HG02870 (cell line): Measurements from ENCODE around the gene COG2.

Experiments
- ATAC-seq: cut with Tn5 transposase; IDR thresholded peaks from one replicate; pipeline ENCODE4 v1.9.1; 2021; ENCODE audit warnings: mild to moderate bottlenecking, moderate library complexity; ENCODE audit not compliant: unreplicated experiment

Gene COG2

GRCh38 chr1:230668227-230668626, 25.9 kb downstream of the COG2 start:
- no peak for ATAC-seq

DNA sequence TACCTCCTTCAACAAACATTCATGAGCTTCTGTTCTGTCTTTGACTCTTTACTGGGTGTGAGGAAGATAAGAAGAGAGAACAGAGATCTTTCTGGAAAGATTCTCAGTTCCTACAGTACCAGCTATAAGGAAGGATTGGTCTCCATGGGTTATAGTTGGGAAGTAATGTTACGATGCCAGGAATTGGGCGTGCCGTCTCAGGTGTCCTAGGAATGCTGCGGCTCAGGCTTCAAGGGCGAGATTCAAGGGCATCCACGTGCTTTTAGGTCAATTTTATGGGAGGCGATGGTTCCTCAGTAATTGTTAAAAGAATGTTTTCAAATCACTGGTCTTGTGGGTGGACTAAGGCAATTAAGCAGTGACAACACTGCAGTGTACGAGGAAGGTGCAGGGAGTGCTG, 27.3 kb downstream of the COG2 start:
- ATAC-seq = no peak

DNA sequence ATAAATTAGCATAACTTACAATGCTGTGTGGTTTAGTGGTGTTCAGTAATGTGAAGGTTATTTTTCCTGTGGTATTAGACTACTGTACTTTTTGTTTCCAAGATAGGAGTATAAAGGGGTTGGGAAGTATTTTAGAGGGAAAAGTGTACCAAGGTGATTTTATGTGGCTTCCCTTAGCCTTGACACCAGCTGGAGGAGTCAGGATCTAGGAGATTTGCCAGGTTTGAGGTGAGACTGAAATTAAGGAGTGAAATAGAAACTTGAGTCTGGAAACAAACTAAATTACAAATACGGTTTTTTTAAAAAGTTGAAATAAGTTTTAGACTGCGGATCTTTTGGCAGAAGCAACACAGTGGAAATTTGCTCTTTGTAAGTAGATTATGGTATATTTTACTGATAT, 32.3 kb downstream of the COG2 start:
- no peak for ATAC-seq

- no peak for ATAC-seq
Measured at GRCh38 chr1:230677200-230677599, 34.9 kb downstream of the COG2 start.

- ATAC-seq = no peak
Measured at GRCh38 chr1:230679192-230679591, 36.9 kb downstream of the COG2 start.

DNA sequence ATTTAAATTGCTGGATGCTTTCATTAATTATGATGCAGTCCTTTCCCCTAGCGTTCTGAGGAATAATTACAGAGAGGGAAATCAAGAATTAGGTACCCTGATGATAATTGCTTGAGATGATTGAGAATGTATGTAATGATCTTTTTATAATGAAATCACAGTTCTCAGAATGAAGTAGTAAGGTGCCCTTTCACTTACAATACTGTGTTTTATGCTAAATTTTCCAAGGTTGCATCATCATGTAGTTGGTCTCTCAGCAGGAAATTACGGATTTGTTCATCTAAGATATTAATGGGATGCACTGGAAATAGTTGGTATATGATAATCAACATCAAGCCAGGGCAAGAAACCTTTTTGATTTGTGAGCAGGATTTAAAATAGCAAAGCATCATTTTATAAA, 37.5 kb downstream of the COG2 start:
- no peak for ATAC-seq

DNA sequence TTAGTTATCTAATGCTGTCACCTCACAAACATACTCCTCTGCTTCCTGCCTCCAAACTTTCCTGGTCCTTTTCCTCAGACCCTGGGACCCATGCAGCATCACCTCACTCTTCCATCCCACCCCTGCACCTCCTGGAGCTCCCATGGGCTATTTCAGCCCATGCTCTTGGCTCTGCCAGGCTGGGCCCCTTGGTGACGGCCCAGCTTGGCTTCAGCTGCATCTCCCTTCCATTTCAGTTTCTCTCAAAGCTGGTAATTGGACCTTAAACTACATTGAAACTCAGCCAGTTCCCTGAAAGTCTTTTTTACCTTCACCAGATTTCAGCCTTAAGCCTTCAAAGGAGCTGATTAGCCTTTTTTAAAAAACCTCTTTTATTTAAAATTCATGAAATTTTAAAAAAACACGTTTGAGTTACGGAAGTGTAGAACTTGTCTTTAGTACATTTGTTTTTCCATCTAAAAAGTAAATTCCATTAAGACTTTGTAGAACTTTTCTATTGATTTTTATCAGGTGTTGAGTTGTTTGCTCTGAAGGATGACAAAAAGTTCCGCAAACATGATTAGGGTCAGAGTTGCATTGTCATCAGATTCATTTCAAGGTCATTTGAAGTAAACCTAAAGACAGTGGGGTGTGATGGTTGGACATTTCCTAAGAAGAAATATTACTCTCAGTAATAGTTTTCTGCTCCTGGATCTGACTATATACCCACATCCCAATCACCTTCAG, 38.2 kb downstream of the COG2 start:
- ATAC-seq = no peak

GRCh38 chr1:230681599-230681998, 39.3 kb downstream of the COG2 start:
- no peak for ATAC-seq

GRCh38 chr1:230682274-230682673, 40.0 kb downstream of the COG2 start:
- no peak for ATAC-seq

DNA sequence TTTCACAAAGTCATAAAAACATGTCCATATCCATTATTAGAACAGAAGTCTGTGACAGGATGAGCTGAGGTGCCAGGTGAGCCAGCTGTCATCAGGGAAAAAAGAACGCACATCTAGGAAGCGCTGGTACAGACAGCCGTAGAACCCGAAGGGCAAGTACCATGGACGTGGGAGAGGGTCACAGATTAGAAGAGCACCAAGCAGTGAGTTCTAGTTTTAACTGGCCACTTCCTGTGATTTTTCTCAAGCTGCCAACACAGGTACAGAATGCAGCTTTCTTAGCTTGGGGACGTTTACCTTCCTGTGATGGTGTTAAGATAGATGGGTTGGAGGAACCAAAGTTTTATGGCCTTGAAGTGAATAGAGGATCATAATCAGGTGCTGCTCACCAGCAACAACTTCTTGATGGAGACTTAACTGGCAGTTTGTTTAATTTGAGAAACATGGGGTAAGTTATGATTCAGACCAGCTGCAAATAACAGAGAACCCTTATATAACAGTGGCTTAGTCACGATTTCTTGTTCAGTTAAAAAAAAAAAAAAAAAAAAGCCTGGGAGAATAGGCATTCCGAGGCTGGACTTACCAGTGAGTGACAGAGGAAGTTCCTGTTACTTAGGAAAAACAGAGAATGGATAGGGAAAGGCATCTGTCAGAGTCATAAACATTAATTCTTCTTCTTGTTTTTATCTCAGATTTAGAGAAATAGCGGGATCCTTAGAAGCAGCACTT, 40.8 kb downstream of the COG2 start:
- no peak for ATAC-seq

- no peak for ATAC-seq
Measured at GRCh38 chr1:230684146-230684545, 41.9 kb downstream of the COG2 start.

GRCh38 chr1:230684998-230685397, 42.7 kb downstream of the COG2 start:
- ATAC-seq = no peak

GRCh38 chr1:230686747-230687146, 44.5 kb downstream of the COG2 start:
- no peak for ATAC-seq

- ATAC-seq = no peak
Measured at GRCh38 chr1:230690101-230690500, 47.8 kb downstream of the COG2 start.

- ATAC-seq = no peak
Measured at GRCh38 chr1:230691615-230692014, 49.3 kb downstream of the COG2 start.

DNA sequence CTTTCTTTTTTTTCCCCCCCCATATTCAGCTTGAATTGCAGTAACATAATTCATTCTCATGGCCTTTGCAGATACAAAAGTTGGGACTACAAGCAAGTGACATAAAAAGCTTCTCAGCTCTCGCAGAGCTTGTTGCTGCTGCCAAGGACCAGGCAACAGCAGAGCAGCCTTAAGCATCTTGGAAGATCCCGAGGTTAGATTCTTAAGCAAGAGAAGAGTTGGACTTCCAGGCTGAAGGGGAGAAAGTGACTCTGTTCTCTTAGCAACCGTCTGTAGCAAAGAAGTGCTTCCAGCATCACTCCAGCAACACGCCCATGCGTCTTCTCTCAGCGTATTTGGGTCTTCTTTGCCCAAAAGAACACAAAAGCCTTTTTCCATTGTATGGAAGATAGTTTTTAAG, 50.9 kb downstream of the COG2 start:
- no peak for ATAC-seq

DNA sequence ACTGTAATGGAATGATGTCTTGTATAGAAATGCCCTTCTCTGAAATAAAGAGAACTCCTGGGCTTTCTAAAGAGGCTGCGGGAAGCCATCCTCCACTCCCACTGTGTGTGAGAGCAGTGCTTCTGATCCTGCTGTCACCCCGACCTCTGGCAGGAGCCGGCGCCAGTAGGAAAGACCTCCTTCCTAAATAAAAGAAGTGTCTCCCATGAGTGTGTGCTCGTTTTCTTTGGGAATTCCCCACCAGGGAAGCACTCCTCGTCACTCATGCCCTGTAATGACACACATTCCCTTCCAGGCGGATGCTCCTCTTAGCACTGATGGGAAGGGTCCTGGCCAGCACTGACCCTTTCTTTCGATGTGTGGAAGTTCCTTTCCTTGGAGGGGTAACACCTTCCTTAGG, 51.5 kb downstream of the COG2 start:
- ATAC-seq = no peak

DNA sequence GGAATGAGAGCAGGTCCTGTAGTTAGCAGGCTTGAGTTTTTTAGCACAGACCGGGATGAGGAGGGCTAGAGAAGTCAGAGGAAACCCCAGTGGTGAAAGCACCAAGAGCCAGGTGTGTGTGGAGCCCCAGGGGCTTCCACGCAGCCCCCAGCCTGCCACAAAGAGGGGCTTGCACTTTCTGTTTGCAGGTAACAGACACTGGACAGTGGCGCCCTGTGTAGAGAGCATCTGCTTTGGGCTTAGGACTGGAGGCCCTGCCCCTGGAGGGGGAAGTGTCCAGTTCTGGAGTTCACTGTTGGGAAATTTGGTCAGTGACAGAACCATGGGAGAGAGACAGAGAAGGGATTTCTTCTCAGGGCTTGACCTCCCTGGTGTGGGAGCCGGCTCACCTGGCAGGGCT, 52.2 kb downstream of the COG2 start:
- ATAC-seq = no peak

DNA sequence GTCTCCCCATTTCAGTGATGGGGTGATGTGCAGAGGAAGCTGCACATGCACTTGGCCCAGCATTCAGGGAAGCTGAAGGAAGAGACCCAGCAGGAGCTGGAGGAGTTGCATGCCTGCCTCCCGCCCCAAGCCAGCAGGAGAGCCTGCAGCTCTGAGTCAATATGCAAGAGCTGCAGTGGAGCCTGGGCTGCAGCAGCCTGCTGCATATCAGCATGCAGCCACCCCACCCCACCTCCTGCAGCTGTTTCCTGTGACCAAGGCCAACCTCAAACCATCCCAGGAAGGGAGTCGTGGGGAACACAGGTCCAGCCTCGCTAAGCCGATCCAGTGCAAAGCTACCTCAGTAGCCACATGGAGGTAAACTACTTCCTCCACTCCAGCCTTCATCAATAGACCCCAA, 52.7 kb downstream of the COG2 start:
- no peak for ATAC-seq

GRCh38 chr1:230696218-230696617, 53.9 kb downstream of the COG2 start:
- ATAC-seq = no peak

DNA sequence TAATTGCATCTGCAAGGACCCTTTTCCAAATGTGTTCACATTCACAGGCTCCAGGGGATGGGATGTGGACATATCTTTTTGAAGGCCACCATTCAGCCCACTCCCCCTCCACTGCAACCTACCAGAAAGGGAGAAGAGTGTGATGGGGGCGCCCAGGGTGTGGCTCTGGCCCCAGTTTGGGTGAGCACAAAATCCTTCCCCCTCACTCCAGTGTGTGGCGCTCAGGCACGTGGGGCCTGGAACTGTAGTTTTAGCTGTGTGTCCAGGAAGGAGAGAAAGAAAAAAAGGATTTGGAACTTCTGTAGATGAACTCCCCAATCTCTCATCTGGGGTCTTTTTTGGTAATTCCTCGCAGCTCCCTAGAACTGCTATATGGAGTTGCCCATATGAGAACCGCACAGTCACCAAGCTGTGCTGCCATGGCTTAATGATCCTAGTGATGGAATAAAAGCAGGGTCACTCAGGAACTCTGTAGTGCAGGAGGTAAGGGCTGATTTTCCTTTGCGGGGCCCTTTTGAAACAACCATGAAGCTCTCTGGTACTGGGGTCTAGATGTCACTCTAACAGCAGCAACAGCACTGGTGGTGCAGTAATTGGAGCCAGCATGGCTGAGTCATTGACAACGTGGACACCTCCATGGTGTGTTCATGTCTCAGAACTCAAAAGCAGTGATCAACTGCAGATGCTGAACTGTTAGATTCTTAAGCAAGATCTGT, 54.6 kb downstream of the COG2 start:
- ATAC-seq = no peak

DNA sequence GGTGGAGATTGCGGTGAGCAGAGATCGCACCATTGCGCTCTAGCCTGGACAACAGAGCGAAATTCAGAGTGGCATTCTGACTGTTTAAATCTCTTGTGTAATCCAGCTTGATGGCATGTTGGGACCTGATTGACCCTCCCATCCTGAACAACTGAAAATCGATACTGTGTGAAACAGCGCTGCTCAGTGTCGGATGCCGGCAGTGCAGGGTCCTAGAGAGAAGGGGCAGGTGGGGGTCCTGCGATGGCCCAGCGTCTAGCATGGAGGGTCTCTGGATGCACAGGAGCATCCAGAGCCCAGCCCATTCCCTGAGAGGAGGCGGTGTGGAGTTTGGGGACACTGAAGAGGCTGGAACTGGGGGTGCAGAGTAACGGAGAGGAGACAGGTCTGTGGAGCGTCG, 55.8 kb downstream of the COG2 start:
- ATAC-seq = no peak
